ENCODE data around the gene TRIM24.
"Not testable (repeated sequence)": the region's sequence is repeated elsewhere in the genome, so short reads cannot be mapped to it uniquely, and the experiment has no call there.

TRIM24 gene

GRCh38 chr7:138460649-138461607 lies 869 bp downstream of the TRIM24 start:
- peak; percentile 63 for DNase-seq

GRCh38 chr7:138463291-138463618 lies 3.2 kb downstream of the TRIM24 start:
- not testable (repeated sequence) for DNase-seq

GRCh38 chr7:138465046-138465445 lies 5.0 kb downstream of the TRIM24 start:
- DNase-seq = no peak

DNA sequence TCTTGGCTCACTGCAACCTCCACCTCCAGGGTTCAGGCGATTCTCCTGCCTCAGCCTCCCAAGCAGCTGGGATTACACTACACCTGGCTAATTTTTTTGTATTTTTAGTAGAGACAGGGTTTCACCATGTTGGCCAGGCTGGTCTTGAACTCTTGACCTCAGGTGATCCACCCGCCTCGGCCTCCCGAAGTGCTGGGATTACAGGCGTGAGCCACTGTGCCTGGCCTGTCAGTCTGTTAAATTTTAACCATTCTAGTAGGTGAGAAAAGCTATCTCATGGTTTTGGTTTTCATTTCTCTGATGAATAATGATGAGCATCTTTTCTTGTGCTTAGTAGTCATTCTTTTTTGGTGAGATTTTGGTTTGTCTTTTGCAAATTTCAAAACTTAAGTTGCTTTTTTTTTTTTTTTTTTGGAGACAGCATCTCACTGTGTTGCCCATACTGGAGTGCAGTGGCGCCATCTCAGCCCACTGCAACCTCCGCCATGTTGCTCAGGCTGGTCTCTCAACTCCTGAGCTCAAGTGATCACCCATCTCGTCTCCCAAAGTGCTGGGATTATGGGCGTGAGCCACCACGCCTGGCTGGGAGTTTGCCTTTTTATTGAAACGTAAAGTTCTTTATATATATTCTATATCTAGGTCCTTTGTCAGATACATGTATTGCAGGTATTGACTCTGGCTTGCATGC lies 6.2 kb downstream of the TRIM24 start:
- not testable (repeated sequence) for DNase-seq

GRCh38 chr7:138468244-138469123 lies 8.4 kb downstream of the TRIM24 start:
- no peak for DNase-seq

DNA sequence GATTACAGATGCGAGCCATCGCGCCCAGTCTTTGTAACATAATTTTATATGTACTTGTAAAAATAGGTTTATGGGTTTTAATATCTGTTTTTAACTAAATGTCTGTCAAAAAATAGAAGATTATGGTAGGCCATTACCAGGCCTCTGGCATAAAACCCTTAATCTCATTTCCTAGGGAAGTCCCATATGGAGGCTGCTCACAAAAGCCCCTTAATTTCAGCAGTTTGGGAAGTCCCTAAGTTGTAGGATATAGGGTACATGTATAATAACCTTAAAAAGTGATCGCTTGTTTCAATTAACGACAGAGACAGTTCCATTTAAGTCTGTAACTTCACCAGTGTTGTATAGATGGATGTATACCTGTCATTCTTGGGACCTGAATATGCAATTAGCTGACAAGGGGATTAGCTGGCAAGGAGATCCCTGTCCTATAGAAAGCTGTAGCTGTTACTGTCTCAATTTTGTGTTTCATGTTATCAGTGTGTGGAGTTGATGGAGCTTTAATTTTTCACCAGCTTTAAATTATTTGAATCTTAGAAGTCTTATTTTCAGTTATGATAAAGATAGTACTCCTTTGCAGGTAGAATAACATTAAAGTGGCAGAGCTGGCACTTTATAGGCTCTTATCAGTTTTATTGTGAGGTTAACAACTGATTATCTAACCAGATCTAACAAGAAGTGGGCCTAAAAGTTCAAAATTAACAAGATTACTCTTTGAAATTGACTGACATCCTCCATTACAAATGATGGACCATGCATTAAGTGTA lies 10.5 kb downstream of the TRIM24 start:
- DNase-seq = no peak

- no peak for DNase-seq
Measured at GRCh38 chr7:138472292-138473079, 12.4 kb downstream of the TRIM24 start.

GRCh38 chr7:138475377-138475776 lies 15.3 kb downstream of the TRIM24 start:
- no peak for DNase-seq

- no peak for DNase-seq
Measured at GRCh38 chr7:138477081-138477578, 17.1 kb downstream of the TRIM24 start.

GRCh38 chr7:138477581-138477980 lies 17.5 kb downstream of the TRIM24 start:
- DNase-seq = no peak

DNA sequence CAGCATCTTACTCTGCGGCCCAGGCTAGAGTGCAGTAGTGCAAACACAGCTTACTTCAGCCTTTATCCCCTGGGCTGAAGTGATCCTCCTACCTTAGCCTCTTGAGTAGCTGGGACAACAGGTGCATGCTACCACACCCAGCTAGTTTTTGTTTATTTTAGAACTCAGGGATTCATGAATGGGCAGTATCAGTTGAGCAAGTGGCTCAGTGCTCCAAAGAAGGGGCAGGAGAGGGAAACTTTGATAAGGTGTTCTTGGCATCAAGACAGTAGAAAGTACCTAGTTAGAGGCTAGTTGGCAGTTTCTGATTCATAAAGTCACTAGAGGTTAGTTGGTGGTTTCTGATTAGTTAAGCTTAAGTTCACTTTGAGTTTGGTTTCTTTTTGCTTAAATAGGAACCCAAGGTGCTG lies 18.4 kb downstream of the TRIM24 start:
- DNase-seq = no peak

GRCh38 chr7:138480527-138480926 lies 20.5 kb downstream of the TRIM24 start:
- no peak for DNase-seq

- no peak for DNase-seq
Measured at GRCh38 chr7:138481447-138482380, 21.7 kb downstream of the TRIM24 start.

- DNase-seq = no peak
Measured at GRCh38 chr7:138483531-138483930, 23.5 kb downstream of the TRIM24 start.

- DNase-seq = not testable (repeated sequence)
Measured at GRCh38 chr7:138485508-138485907, 25.4 kb downstream of the TRIM24 start.

GRCh38 chr7:138489139-138489538 lies 29.1 kb downstream of the TRIM24 start:
- not testable (repeated sequence) for DNase-seq

DNA sequence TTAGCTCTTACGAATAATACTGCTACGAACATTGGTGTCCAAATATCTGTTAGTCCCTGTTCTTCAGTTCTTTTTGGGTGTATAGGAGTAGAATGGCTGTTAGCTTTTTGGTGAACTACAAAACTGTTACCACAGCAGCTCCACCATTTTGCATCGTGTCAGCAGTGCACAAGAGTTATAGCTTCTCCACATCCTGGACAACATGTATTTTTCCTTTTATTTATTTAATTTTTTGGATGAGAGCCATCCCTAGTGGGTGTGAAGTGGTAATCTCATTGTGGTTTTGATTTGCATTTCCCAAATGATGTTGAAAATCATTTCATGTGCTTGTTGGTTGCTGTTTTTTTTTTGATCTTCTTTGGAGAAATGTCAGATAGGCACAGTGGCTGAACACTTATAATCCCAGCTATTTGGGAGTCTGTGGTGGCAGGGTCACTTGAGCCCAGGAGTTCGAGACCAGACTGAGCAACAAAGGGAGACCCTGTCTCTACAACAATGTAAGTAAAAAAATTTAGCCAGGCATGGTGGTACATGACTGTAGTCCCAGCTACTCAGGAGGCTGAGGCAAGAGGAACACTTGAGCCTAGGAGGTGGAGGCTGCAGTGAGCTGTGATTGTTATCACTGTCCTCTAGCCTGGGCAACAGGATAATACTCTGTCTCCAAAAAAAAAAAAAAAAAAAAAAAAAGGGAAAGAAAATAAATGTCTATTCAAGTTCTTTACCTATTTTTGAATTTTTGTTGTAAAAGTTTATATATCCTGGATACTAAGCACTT lies 31.7 kb downstream of the TRIM24 start:
- no peak for DNase-seq

GRCh38 chr7:138492423-138492822 lies 32.4 kb downstream of the TRIM24 start:
- no peak for DNase-seq

- no peak for DNase-seq
Measured at GRCh38 chr7:138493535-138493934, 33.5 kb downstream of the TRIM24 start.
